HL-60/S4 treated with retinoic acid at 250 ng/mL for 4 days and 3 days (cell line): ENCODE measurements around the gene GFI1.

Experiments used
- in situ Hi-C: fragments of 300-500 bp; cut with MboI; formaldehyde crosslinking; loops from 2 replicates; pipeline ENCODE4 v1.7.0; 2022; ENCODE audit warnings: low sequenced_read_pairs

Gene GFI1

DNA sequence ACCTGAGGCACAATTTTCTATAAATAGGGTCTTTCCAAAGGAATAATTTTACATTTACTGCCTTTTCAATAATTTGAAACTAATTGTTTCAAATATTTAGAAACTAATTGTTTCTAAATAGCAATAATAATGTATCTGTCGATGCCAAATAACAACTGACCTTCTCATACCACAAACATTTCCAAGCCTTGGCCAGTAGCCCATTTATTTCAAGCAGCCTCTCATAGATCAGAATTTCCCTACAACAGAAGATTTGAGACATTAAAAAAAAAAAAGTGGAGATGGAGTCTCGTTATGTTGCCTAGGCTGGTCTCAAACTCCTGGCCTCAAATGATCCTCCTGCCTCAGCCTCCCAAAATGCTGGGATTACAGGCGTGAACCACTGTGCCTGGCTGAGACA lies 2.1 kb upstream of the GFI1 start:
- in situ Hi-C loops: loop anchor here (25.0 kb wide), 1 partner anchor 98 kb away; no protein-coding TSS in a partner anchor

DNA sequence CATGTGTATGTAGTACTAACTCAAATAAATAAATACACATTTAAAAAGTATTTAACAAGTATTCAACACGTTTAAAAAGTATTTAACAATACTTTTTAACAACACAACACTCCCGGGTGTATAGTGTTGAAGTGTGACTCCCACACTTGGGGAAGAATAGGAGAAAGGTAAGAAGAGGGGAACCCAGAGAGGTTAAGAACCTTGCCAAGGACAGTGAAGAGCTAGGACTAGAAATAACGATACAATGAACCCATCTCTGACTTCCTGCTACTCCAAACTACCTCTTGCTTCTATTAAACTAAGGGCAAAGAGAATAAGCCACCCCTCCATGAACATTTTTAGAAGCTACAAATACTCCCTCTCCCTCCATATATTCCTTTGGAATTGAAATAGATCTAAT lies 1.7 kb upstream of the GFI1 start:
- in situ Hi-C loops: loop anchor here (25.0 kb wide), 1 partner anchor 99 kb away; no protein-coding TSS in a partner anchor

DNA sequence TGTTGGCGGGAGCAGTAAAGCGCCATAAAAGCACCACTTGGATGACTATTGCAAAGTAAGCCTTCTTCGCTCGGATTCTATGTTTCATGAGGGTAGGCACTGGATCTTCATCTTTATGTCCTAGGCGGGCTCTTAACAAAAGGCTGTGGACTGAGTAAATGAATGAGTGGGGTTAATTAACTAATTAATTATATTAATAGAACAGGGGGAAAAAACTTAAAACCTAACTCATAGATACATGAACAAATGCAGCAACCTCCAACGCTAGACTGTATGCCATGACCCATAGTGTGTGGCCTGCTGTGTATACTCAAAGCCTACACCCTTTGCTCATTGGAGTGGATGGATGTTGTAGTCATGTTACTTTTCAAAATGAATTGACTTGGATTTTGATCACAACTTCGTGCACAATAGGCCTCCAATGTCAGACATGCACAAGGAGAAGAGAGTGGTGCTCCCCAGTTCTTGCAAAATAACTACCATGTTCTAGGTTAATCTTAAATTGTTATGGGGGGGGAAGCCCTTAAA lies 417 bp upstream of the GFI1 start:
- in situ Hi-C loops: loop anchor here (25.0 kb wide), 1 partner anchor 100 kb away; no protein-coding TSS in a partner anchor

DNA sequence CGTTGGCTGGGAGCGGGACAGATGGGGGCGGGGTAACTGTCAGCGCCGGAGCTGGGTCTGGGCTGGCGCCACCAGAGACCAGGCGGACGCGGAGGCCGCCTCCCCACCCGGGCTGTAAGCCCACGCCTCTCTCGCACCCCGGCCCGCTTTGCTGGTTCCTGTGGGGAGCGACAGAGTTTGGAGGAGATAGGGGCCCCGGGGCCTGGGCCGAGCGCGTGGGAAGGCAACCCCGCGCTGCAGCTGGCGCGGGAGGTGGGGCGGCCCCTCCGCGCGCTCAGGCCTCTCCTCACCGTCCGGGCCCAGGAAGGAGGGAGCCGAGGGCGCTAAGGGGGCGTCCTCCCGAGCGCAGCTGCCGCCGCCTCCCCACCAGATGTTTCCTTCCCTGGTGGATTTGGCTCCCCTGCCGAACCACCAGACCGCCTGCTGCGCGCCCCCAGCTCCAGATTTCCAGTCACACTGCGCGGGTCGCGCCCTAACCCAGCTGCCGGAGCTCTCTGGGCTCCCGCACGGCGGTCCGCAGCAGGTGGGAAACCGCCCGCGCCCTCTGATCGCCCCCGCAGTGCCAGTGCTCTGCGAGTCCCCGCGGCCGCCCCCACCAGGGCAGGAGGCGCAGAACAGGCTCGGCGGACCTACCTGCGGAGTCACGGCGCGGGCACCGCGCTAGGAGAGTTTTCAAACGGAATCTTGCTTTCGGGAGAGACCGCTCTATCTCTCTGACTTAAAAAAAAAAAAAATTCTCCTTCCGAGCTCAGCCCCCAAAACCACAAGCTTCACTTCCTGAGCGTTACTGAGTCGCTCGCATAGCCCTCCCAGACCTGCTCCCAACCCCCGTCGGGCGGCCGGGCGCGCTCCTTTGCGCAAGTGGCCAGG lies 1.1 kb downstream of the GFI1 start:
- in situ Hi-C loops: loop anchor here (25.0 kb wide), 1 partner anchor 102 kb away; no protein-coding TSS in a partner anchor

DNA sequence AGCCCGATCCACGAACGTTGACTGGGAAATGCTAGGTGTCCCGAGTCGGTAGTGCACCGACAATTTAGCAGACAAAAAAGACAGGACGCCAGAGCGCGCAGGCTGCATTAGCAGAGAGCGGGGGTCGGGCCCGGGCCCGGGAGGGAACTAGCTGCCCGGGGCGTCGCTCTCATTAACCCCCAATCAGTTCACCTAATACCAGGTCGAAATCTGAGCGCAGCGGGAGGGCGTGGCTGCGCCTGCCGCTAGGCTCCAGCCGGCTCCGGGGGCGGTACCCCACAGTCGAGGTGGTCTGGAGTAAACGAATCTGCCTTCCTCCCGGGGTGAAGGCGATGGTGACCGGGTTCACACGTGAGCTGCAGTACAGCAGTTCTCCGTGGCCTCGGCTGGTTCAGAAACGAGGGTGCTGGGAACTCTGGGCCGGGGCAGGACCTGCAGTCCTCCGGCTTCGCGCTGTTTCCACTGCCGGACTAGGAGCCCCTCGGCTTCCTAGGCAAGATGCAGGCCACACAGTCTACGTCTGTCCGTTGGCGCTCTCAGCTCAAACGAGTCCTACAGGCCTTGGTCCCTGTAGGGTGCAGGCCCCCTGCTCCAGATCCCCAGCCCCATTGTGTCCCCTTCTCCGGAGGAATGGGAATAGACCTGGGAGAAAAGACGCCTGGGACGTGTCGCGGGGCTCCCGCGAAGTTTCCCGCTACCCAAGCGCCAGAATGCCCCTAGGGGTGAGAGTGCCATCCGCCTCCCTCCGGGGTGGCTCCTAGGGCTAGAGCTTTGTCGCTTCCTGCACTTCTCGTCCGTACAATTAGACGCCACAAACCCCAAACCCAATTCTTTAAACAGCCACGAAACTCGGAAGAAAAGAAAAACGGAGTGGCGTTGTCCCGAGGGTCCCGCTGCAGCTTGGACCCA lies 2.0 kb downstream of the GFI1 start:
- in situ Hi-C loops: loop anchor here (25.0 kb wide), 1 partner anchor 103 kb away; no protein-coding TSS in a partner anchor

DNA sequence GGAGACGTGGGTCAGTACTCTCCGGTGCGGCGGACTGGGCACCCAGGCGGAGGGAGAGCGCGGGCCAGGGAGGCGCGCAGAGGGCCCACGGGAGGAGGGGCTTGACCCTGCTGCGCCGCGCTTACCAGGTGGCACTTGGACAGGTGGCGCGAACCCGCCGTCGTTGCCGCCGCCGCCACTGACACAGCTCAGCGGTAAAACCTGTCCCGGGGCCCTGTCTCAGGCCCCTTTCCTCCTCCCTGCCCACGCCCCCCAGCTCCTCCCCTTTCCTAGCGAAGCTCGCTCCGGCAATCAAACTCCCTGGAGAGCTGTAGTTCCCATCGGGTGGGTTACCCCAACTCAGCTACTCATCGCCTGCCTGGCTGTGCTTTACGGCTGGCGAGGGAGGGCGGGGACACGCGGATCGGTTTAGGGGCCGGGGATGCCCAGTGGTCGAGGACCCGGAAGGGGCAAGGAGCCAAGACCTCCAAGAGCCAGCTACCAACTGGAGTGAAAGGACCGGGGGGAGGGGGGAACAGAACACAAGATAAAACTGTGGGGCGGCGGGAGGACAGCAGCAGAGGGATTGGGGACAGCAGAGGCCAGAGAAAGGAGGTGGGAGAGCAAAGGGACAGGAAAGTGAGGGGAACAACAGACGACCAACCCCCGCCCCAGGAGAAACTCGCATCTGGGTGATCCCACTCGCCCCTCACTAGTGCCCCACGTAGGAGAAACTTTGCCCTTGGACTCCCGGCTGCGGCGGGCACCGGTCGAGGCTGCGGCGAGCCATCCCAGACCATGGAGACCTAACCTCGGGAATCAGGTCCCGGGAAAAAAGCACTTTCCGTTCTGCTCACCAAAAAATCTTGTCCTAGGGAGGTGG lies 2.9 kb downstream of the GFI1 start:
- in situ Hi-C loops: loop anchor here (25.0 kb wide), 1 partner anchor 103 kb away; no protein-coding TSS in a partner anchor

DNA sequence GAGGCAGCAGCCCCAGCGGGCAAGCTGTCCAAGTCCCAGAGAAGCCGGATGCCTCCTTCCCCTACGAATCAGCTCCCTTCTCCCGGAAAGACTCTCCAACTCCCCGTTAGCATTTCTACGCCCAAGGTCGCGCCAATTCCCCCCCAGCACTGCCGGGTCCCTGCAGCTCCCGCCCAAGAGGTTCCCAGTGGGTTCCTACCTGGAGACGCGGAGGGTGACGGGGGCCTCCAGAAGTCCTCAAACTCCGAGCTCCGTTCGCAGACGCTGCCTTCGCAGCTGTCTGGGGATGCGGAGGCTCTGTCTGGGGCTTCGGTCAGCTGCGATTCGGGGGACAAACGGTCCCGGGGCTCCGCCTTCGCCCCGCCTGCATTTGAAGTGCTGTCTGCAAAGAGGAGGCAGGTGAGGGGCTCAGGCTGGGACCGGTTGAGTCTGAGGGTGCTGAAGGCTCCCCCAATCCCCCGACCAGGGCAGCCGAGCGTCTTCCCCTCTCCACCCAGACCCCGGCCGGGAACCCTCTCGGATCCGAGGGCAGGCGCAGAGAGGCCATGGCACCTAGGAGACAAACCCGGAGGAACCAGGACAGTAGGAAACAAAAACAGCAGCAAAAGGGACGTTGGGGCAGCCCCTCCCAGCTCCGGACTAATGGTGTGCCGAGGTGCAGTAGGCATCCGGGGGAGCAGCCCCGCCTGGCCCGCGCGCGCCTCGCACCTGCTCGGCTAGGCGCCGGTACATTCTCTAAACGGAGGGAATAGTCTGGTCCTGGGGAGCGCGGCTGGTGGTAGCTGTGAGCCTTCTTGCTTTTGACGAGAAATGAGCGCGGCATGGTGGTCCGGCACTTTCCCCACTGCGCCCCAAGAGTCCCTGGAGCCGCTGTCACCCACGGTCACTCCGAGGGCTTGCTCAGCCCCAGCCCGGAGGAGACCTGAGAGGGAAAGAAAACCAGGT lies 3.8 kb downstream of the GFI1 start:
- in situ Hi-C loops: loop anchor here (25.0 kb wide), 1 partner anchor 104 kb away; no protein-coding TSS in a partner anchor

DNA sequence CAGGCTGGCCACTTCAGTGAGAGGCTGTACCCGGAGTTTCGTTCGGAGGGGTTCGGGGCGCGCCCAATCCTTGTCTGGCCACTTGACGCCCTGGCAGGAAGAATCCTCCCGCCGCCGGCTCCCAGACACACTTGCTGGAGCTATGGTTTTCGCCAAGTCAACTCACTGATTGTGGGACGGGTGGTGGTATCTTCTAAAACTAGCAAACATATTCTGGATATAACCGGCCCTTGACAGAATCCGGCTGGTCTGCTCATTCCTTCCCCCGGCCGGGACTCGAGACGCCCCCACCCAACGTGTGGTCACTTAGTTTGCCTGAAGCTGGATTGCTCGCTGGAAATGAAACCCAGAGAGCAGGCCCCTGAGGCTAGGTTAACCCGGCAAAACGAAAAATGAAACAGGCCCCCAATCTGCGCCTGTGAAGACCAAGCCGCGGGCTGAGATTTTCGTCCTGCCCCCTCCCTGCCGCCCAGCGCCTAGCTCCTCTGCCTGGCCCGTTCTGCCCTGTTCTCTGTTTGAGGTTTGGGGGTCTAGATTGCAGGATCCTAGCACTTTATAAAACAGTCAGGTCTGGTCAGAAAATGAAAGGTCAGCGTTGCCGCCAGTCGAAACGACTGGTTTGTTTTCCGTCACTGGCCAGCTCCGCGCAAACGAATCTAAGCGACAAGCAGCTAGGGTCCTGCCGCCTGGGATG lies 4.6 kb downstream of the GFI1 start:
- in situ Hi-C loops: loop anchor here (25.0 kb wide), 1 partner anchor 105 kb away; no protein-coding TSS in a partner anchor

DNA sequence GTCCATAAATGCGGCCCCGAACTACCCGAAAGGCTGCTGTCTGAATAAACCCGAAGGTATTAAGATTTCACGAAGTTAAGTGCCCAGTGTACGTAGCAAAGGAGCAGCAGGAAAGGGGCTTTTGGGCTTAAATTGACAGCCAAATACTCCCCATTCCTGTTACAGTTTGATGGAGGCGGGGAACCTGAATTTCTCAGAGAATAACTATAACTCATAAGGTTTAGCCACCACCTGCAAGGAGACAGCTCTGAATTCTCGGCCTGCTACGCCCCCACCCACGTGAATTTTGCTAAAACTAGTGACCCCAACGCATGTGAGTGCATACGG lies 5.2 kb downstream of the GFI1 start:
- in situ Hi-C loops: loop anchor here (25.0 kb wide), 1 partner anchor 106 kb away; no protein-coding TSS in a partner anchor

DNA sequence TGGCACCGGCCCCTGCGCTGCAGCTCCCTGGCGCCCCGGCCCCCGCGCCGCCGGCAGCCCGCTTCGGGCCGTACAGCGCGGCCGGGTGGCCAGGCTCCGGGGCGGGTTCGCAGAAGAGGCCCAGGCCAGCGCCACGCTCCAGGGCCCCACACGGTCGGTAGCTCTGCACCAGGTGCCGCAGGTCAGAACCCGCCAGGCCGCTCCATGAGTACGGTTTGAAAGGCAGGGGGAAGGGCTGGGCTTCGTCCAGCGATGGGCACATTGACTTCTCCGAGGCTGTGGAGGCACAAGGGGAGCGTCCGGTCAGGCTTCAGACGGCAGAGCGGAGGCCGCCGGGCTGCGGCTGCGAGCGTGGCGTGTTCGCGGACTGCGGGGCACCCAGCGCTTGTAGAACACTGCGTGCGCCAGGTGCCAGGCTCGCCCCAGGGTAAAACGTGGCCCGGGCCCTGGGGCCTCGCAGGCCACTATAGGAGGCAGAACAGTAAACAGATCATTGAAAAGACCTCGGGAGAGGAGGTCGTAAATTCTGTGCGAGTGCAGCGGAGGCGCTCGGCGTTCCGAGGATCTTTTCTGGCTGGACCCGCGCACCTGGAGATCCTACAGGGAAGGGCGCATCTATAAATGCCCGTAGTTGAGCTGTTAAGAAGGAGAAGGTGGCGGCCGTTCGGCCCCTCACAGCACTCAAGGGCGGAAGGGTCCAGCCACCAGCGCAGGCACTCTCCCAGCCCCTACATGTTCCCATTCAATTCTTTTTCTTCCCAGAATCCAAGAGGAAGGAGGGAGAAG lies 5.7 kb downstream of the GFI1 start:
- in situ Hi-C loops: loop anchor here (25.0 kb wide), 1 partner anchor 106 kb away; no protein-coding TSS in a partner anchor

DNA sequence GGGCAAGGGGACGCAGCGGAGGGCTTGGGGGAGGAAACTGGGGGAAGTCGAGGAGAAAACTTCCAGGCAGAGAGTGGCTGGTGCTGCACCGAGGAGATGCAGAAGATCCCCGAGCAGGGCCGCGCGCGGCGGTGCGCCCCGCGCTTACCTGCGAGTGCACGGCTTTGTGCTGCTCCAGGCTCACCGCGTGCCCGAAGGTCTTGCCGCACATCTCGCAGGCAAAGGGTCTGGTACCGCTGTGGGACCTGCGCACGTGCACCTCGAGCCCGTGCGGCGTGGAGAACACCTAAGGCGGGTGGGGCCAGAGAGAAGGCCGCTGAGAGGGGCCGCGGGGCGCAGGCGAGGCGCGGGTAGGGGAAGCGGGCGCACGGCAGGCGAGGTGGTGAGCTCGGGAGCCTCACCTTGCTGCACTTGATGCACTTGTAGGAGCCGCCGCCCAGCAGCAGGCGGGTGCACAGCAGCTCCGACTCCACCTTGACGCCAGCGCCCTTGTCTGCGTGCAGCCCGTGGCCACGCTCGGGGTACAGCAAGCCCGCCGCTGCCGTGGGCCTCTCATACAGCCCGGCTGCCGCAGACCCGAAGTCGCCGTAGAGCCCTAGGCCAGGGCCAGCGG lies 6.4 kb downstream of the GFI1 start:
- in situ Hi-C loops: loop anchor here (25.0 kb wide), 1 partner anchor 107 kb away; no protein-coding TSS in a partner anchor

DNA sequence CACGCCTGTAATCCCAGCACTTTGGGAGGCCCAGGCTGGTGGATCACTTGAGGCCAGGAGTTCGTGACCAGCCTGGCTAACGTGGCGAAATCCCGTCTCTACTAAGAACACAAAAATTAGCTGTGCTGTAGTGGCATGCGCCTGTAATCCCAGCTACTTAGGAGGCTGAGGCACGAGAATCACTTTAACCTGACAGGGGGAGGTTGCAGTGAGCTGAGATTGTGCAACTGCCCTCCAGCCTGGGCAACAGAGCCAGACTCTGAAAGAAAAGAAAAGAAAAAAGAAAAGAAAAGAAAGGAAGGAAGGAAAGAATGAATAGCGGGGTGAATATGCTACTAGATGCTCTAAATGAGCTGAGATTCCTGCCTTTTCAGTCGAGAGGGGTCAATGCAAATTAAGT lies 7.1 kb downstream of the GFI1 start:
- in situ Hi-C loops: loop anchor here (25.0 kb wide), 1 partner anchor 108 kb away; no protein-coding TSS in a partner anchor

DNA sequence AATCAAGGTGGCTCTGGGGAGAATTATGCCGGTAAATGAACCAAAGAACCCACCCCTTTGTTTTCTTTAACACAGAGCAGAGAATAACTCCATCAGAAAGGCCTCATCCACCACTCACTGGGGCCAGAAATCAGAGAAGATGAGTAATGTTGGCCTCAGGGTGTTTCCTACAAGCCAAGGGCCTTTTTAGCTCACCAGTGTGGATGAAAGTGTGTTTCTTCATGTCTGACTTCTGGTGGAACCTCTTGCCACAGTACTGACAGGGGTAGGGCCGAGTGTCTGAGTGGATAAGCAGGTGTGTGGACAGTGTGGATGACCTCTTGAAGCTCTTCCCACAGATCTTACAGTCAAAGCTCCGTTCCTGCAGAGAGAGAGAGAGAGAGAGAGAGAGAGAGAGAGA lies 8.3 kb downstream of the GFI1 start:
- in situ Hi-C loops: loop anchor here (25.0 kb wide), 1 partner anchor 109 kb away; no protein-coding TSS in a partner anchor

DNA sequence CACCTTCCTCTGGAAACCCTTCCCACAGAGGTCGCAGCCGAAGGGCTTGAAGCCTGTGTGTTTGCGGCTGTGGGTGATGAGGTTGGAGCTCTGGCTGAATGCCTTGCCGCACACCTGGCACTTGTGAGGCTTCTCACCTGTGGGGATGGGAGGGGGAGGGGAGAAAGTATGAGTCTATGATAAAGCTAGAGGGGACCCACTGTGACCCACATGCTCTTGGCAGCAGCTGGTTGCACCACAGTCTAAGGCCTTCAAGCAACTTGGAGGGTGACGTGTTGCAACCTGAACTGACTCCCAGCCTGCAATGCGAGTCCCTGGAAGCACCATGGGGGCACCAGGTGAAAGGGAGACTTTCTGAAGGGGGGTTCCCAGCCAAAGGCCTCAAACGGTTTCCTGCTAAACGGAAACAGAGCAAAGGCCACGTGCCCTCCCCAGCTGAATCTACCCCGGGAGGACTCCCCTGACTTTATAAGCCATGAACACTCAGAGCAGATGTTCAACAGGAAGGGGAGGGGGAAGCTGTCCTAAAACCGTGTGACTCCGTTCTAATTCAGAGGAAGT lies 10.6 kb downstream of the GFI1 start:
- in situ Hi-C loops: loop anchor here (25.0 kb wide), 1 partner anchor 111 kb away; no protein-coding TSS in a partner anchor

DNA sequence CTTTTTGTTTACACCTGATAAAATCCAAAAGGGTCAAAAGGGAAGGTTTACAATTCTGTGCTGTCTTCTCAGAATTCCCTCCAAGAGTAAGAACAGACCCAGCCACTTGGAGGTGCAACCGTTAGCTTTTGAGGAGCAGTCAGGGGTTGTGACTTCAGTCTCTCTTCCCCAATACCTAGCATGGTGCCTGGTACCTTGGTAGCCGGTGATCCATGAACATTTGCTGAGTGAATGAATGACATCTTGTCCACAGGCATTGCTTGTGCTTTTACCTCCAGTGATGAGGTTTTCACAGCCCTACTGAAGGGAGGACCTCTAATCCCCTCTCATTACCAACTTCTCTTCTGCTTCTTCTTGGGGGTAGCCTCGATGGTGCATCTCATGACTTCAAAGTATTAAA lies 11.7 kb downstream of the GFI1 start:
- in situ Hi-C loops: loop anchor here (25.0 kb wide), 1 partner anchor 112 kb away; no protein-coding TSS in a partner anchor

DNA sequence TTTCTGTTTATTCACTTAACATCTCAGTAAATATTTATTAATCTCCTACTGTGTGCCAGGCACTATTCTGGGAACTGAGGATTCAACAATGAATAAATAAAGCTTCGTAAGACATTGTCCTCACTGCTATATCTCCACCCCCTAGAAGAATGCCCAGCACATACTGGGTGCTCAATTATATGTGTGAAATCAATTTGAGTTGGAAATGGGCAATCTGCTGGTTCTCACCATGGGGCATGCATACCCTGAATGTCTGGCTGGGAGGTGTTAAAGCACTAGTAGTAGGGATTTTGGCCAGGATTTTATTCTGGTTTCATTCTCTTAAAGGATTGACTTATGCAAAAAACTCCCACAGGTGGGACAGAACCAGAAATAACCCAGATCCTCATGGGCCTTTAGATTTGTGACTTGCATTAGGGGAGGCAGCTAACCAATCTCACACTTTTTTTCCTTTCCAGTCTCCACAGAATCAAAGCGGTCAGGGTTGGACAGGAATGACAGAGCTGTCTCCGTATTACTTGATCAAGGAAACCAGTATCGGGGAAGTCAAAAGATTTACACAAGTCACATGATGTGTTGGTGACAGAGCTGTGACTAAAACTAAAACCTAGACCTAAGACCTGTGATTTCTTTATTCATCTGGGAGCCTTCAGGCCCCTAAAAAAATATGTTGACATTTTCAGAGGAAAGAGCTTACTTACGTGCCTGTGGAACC lies 12.8 kb downstream of the GFI1 start:
- in situ Hi-C loops: no loop called here
